Pancreas (tissue), 10 donors: ENCODE results near the gene PPM1H. TPM values are rescaled to one million over a fixed set of nuclear protein-coding genes. Genes with fewer than 3 reads are reported as not detected.
"Not testable (repeated sequence)": the region's sequence is repeated elsewhere in the genome, so short reads cannot be mapped to it uniquely, and the experiment has no call there.

ENCODE experiments used
- ATAC-seq, 4 donors: fragments of 200-7000 bp; cut with Tn5 transposase; one replicate each; pipeline versions ENCODE4 v1.8.0 to v1.9.1; 2020; ENCODE audit warnings: mild to moderate bottlenecking in 4 of 4, moderate library complexity in 4 of 4
- DNase-seq, 6 donors: peaks; one replicate each; pipeline ENCODE4 v3.0.0-alpha.2; 2020
- FAIRE-seq: peaks from 2 replicates; lab custom pipeline; 2012; peaks lifted over from hg19 to GRCh38; lab: Jason Lieb, UNC
- H3K27ac ChIP-seq, 4 donors: fragments of 200-600 bp; sonication (generic); 1 replicate in 3 of 4; 2 replicates in 1 of 4; pipeline versions ENCODE4 v1.5.0 to v1.8.0; 2020
- H3K27me3 ChIP-seq, 4 donors: fragments of 200-600 bp; one replicate each; pipeline ENCODE4 v1.8.0; 2021
- H3K36me3 ChIP-seq, 3 donors: fragments of 200-600 bp; sonication (generic) in 1 of 3; one replicate each; pipeline versions ENCODE4 v1.5.0 to v1.8.0; 2020 to 2021
- H3K4me1 ChIP-seq, 3 donors: fragments of 200-600 bp; one replicate each; pipeline ENCODE4 v1.8.0; 2021
- H3K4me3 ChIP-seq, 4 donors: fragments of 200-600 bp; sonication (generic) in 2 of 4; one replicate each; pipeline versions ENCODE4 v1.5.0 to v1.8.0; 2020 to 2021
- H3K9me3 ChIP-seq, 4 donors: fragments of 200-600 bp; one replicate each; pipeline ENCODE4 v1.8.0; 2021
- WGBS, 2 donors: extraction: QIAGEN DNeasy Blood & Tissue Kit; methylation state at CpG; one replicate each; pipeline ENCODE4 v1.1.7; 2013; 5-methylcytosine and 5-hydroxymethylcytosine counted together
- intact Hi-C, 3 donors: fragments of 100-400 bp; cut with DNase I; formaldehyde crosslinking; loops; one replicate each; pipeline versions ENCODE4 v1.11.1 to v1.14.2; 2022
- polyA plus RNA-seq, 2 donors: library from polyadenylated mRNA; stranded (reverse); fragments of 200-250 nt; gene quantifications; one replicate each; pipeline ENCODE4 v1.2.3, GENCODE V29; 2013
- total RNA-seq, 6 donors: library from RNA; stranded (reverse); fragmentation: NEBNext Ultra II Directional in 4 of 6; extraction: Animal tissue kit (Norgen Biotek cat#: 25700) in 4 of 6; gene quantifications; one replicate each; pipeline versions ENCODE4 v1.2.1 to v1.2.4, GENCODE V29; 2021 to 2023
- TF ChIP-seq, protein P1 (sequence below), 4 donors: fragments of 200-600 bp; sonication (generic) in 3 of 4; IDR thresholded peaks; one replicate each; pipeline versions ENCODE4 v1.5.0 to v1.8.0; 2021; ENCODE audit warnings: antibody characterized with exemption in 4 of 4
- donor health status: healthy with polysubstance abuse.
- donor health status: DM: no; HTN: no; CAD: no; lungs with moderate emphysema.
- donor health status: DM: no; HTN: no; CAD: no.
- donor health status: control.
- donor health status: control.
- donor health status: Bipolar disorder and iron deficiency.
- donor health status: DM: yes; HTN: yes; CAD: no.
- donor health status: DM: no; HTN: no; CAD: no.
- donor health status: DM: no; HTN: no; CAD: no.
- donor health status: DM: yes; HTN: yes; CAD: no.

PPM1H gene
- total and polyA plus RNA-seq, 8 donors: 1.7 to 12.9 (median 5.8) TPM

DNA sequence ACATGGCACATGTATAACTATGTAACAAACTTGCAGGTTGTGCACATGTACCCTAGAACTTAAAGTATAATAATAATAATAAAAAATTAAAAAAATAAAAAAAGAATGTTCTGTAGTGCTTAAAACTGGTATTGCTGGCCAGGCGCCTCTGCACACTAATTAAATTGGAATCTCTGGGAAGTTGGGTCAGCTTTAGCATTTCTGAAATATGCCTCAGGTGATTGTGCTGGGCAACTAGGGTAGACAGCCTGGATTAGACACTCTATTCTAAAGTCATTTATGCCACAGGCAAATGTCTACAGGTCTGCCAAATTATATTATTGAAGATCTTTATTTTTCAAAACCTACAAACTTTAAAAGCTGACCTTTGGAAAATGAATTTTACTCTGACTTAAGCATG is 55.3 kb downstream of the PPM1H start:
- no peak for ATAC-seq
- Histone ChIP-seq H3K4me1 (no peaks in the 10 kb centered on the region), H3K27ac (no peak overlapping the region), H3K36me3 (no peaks in the 10 kb centered on the region), H3K27me3 (no peaks in the 10 kb centered on the region), H3K4me3 (no peak overlapping the region), H3K9me3 (no peaks in the 10 kb centered on the region)
- FAIRE-seq: no peak
- TF ChIP-seq, protein P1, sequence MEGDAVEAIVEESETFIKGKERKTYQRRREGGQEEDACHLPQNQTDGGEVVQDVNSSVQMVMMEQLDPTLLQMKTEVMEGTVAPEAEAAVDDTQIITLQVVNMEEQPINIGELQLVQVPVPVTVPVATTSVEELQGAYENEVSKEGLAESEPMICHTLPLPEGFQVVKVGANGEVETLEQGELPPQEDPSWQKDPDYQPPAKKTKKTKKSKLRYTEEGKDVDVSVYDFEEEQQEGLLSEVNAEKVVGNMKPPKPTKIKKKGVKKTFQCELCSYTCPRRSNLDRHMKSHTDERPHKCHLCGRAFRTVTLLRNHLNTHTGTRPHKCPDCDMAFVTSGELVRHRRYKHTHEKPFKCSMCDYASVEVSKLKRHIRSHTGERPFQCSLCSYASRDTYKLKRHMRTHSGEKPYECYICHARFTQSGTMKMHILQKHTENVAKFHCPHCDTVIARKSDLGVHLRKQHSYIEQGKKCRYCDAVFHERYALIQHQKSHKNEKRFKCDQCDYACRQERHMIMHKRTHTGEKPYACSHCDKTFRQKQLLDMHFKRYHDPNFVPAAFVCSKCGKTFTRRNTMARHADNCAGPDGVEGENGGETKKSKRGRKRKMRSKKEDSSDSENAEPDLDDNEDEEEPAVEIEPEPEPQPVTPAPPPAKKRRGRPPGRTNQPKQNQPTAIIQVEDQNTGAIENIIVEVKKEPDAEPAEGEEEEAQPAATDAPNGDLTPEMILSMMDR (IDR thresholded peaks at IDR 0.05): no peak
- intact Hi-C loops: loop anchor here in 1 of 3 donors (10.0 kb wide), 1 partner anchor 55 kb away; the partner anchor contains the start of gene PPM1H
- 91 to 97% methylated on average over 1 of the region's 1 CpG for WGBS, 2 donors
- no peak for DNase-seq

DNA sequence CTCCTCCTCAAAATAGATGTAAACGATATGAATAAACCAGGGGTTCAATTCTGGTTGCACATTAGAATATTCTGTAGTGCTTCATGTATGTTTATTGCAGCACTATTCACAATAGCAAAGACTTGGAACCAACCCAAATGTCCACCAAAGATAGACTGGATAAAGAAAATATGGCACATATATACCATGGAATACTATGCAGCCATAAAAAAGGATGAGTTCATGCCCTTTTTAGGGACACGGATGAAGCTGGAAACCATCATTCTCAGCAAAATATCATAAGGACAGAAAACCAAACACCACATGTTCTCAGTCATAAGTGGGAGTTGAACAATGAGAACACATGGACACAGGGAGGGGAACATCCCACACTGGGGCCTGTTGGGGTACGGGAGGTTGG is 55.7 kb downstream of the PPM1H start:
- intact Hi-C loops, H3K27ac ChIP-seq, H3K9me3 ChIP-seq, H3K4me1 ChIP-seq, ATAC-seq, DNase-seq, H3K4me3 ChIP-seq, FAIRE-seq, H3K36me3 ChIP-seq, H3K27me3 ChIP-seq: not testable (repeated sequence)
- WGBS, 2 donors: 94 to 96% methylated on average over 3 of the region's 3 CpGs

DNA sequence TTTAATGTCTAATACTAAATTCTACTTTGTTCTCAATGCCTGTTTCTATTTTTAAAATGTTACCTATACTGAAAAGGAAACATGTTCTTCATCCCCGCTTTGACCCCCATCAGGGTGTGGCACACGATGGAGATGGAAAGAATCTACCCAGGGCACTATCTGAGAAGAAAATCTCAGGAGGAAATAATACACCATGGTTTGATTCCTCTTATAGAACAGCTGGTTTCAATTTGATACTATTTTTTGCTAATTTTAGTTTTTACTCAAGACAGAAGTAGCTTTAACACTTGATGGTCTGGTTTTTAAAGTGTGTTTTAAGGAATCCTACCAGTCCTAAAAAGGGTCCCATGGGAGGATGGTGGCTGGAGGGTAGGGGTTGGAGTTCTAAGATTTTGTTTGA is 56.7 kb downstream of the PPM1H start:
- intact Hi-C loops: no loop called here
- no peak for DNase-seq
- Histone ChIP-seq H3K27me3 (no peaks in the 10 kb centered on the region), H3K36me3 (no peaks in the 10 kb centered on the region), H3K9me3 (no peaks in the 10 kb centered on the region), H3K4me1 (no peaks in the 10 kb centered on the region), H3K4me3 (no peak overlapping the region), H3K27ac (no peak overlapping the region)
- TF ChIP-seq, protein P1 (IDR thresholded peaks at IDR 0.05): no peak
- 89 to 95% methylated on average over 2 of the region's 2 CpGs for WGBS, 2 donors
- FAIRE-seq: no peak
- ATAC-seq: no peak

DNA sequence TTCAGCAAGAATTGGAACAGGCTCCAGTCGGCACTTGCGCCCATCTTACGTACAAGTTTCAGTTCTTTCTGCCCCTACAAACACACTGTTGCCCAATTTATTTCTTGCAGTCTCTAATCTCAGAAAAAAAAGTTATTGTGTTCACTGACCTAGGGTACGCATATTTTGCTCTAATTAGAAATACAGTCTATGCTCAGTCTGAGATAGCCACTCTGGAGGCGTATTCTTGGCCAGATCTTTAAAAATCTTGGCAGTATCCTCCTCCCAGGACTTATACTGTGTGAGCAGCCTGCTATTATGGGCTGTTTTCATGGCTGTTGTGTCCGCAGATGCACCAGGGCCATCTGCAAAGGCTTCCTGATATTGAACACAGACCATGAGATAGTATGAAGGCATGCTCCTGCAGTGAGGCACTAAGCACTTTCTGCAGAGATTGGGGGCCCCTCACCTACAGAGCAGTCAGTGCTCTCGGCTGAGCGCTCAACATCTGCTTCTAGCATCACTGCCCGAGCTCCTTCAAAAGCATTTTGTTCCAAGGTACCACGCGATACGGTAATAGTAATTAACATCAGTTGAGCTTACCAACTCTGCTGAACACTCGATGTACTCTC is 57.9 kb downstream of the PPM1H start:
- H3K4me3 ChIP-seq: no peak overlapping the region
- no peaks in the 10 kb centered on the region for H3K27me3 ChIP-seq
- H3K4me1 ChIP-seq: no peaks in the 10 kb centered on the region
- H3K9me3 ChIP-seq: no peaks in the 10 kb centered on the region
- DNase-seq (no peak), FAIRE-seq (no peak), ATAC-seq (no peak)
- H3K36me3 ChIP-seq: no peaks in the 10 kb centered on the region
- intact Hi-C loops: no loop called here
- H3K27ac ChIP-seq: no peak overlapping the region
- TF ChIP-seq, protein P1 (IDR thresholded peaks at IDR 0.05): no peak
- WGBS, 2 donors: 93 to 96% methylated on average over 13 of the region's 13 CpGs

DNA sequence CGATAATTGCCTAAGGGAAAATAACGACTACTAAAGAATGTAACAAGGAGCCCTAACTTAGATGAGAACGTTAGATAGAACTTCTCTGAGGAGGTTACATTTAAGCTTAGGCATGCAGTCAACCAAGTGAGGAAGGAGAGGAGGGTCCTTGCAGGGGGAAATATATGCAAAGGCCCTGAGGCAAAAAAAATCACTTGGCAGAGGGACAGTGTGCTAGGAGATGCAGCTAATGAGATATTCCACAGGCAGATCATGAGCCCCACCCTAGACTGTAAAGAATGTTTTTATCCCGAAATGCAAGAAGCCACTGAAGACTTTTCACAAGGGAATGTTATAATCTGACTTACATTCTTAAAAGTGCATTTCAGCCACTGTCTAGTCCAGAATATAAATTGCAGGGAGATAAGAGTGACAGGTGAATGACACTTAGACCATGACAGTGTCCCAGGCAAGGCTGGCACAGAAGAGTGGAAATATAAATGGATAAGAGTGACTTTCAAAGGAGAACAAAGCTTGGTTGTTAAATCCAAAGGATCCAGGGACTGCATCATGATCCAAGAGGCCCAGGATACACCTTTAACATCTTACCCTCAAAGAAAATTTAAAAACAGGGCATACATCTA is 61.0 kb downstream of the PPM1H start:
- intact Hi-C loops: no loop called here
- ATAC-seq (no peak), FAIRE-seq (no peak), DNase-seq (no peak)
- Histone ChIP-seq H3K36me3 (no peaks in the 10 kb centered on the region), H3K9me3 (no peaks in the 10 kb centered on the region), H3K27me3 (no peaks in the 10 kb centered on the region), H3K4me3 (no peak overlapping the region), H3K27ac (no peak overlapping the region), H3K4me1 (no peaks in the 10 kb centered on the region)
- TF ChIP-seq, protein P1 (IDR thresholded peaks at IDR 0.05): no peak
- WGBS, 2 donors: 91 to 92% methylated on average over 4 of the region's 4 CpGs
